Stimulated activated CD4-positive, alpha-beta T cell treated with anti-CD3 and anti-CD28 coated beads, TNF-alpha, amount 100 ng/mL, for 48 hours (primary cell): ENCODE results near the gene SNTN.
"Not testable (repeated sequence)": the region's sequence is repeated elsewhere in the genome, so short reads cannot be mapped to it uniquely, and the experiment has no call there.

Experiments
- DNase-seq, 3 donors: peaks; one replicate each; pipeline ENCODE4 v3.0.0-alpha.2; 2020; ENCODE audit warnings: low read depth in 3 of 3

The SNTN gene

GRCh38 chr3:63652066-63652725, at the start of gene SNTN:
Gene SNTN, plus strand, starts transcription at chr3:63652675. Its CDS starts 13 bp downstream, at chr3:63652688.
- DNase-seq: no peak

DNA sequence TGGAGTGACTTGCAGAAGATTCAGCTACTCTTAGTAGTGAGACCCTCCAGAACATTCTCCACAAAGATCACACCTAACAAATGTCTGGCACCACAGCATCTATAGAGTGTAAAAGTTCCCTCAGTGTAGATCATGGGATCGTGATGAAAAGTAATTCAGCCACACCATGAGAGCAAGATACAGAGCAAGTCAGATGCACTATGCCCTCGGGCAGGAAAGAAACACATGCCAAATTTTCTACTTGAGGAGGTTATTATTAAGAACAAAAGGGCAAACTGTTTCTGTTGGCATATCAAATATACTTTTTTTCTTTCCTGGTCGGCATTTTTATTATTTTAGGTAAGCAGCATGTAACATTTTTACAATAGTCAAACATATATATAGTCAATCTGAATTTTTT, 44.8 kb upstream of the SNTN start:
- DNase-seq: no peak

DNA sequence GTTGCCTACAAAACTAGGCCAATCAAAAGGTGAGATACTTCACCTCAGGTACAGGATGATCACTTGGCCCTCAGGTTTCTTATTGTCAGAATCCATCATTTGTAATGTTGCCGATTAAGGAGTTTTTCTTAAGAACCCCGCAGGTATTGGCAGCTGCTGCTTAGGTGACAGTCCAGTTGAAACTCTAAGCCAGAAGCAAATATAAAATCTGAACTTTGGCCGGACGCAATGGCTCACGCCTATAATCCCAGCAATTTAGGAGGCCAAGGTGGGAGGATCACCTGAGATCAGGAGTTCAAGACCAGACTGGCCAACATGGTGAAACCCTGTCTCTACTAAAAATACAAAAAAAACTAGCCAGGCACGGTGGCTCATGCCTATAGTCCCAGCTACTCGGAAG, 43.1 kb upstream of the SNTN start:
- no peak for DNase-seq

DNA sequence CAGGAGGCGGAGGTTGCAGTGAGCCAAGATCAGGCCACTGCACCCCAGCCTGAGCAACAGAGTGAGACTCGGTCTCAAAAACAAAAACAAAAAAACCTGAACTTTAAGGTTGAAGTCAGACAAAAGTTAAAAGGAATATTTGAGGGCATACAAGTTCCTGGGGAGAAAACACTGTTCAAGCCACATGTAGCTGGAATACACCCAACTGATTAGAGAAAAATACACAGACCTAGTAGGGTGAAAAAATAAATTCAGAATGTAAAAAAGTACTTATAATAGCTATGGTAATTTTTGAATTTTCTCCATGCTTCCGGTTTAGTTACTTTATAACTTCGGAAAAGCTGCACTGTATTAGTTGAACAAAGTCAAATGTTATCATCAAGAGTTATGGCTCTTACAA, 42.6 kb upstream of the SNTN start:
- DNase-seq: no peak

DNA sequence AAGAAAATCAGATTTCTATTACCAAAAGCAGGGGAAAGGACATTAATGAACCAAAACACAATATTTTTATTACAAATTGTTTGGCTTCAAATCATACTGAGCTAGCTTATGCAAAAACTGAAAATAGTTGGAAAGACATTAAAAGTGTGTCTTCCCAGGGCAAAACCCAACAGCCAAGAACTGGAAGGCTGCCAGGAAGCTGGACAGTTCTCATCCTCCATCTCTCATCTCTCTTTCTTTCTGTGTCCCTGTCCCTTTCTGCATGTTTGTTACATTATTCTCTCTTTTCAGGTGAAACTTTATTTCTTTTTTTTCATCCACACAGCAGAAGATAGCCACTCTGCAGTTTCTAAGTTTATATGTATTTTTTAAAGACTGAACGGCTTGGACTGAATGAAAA, 41.1 kb upstream of the SNTN start:
- DNase-seq: no peak

DNA sequence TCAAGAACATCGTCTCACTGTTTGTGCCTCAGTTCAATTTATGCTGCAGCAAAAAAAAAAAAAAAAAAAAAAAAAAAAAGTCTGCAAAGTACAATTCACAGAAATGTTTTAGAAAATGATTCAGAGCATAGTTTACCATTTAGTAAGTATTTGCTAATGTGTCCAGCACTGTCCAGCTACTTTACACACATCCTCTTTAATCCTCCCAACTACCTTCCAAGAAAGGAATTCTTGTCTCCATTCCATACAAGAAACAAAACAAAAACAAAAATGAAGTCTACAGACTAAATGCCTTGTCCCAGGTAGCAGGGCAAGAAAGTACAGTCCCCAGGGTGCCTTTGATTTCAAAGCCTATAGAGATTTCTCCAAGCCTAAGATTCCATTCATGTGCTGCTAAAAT, 38.9 kb upstream of the SNTN start:
- no peak for DNase-seq

- no peak for DNase-seq
These were observed 35.1 kb upstream of the SNTN start for GRCh38 chr3:63617391-63617790.

DNA sequence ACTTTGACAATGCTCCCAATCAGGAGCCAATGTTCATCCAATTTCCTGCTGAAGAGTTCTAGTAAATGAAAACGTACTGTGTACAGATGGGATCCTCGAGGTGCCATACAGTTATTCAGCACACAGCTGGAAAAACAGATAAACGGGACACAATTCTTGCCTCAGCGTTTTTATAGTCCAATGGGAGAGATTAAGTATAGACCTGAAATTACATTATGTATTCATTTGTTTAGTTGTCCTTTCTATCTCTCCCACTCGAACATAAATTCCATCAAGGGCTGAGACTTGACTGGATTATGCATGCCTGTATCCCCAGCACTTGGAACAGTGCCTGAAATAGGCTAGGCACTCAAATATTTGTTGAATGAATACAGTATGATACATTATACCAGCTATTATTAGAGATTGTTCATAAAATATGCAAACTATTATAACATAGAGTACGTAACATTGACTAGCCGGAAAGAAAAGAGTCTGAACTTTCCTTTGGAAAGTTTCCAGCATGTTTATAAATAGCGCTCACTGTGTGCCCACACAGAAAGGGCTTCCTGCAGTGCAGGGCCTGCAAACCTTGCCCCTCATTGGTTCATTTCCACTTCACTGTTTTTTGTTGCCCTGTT, 27.4 kb upstream of the SNTN start:
- no peak for DNase-seq

GRCh38 chr3:63631670-63632069, 20.8 kb upstream of the SNTN start:
- no peak for DNase-seq

DNA sequence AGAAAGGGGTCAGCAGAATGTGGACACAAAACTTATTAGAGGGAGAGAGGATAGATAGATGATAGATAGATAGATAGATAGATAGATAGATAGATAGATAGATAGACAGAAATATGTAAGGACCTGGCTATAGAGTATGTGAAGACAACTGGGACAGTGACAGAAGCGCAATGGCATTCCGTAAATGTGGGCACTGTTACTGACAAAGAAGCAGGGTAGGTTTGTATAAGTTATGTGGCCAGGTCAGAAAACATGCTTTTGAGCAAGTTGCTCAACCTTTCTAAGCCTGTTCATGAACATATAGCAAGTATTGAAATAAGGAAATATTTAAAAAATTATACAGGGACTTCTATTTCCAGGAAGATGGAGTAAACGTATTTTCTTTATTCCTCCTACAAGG, 17.3 kb upstream of the SNTN start:
- no peak for DNase-seq

GRCh38 chr3:63639806-63640205, 12.7 kb upstream of the SNTN start:
- no peak for DNase-seq

GRCh38 chr3:63642488-63642887, 10.0 kb upstream of the SNTN start:
- no peak for DNase-seq

DNA sequence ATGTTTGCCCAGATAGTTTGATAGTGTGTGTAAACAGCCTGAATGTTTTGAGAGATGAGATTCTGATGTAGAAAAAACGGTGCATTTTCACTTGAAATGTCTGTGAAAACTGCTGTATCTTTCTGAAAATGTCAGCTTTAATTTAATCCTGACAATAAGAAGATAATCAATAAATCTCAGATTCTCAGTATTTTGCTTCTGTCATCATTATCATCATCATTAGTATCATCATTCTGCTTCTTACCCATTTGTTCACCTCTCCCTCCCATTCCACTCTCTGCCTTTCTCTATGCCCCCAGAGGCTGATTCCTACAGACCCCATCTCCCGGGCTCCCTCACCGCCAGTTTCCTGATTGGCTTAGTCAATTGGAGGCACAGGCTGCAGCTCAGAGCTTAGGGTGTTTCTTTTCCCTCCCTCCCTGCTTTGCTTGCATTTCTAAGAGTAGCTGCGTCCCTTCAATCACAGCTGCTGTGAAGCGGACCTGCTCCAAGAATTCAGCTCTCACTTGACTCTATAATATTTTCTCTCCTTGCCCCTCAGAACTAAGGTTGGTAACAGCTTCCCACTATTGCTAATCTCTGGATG, 8.2 kb upstream of the SNTN start:
- no peak for DNase-seq

- DNase-seq: not testable (repeated sequence)
These were observed 7.3 kb upstream of the SNTN start for GRCh38 chr3:63644928-63645781.

DNA sequence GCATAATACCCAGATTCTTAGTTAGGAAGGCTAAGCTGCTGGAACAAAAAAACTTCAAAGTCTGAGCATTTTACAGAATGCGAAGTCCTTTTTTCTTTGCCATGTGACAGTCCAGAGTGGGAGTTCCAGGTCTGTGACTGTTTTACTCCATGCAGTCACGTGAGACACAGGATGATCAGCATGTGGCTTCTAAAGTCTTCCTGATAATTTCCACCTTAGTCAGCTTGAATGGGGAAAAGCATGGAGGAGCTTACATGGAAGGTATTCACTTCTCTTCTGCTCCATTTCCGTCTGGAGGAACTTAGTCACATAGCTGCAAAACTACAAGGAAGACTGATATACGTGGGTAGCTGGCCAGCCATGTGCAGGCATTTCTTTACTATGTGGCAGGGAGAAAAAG, 1.7 kb downstream of the SNTN start:
- DNase-seq: no peak

DNA sequence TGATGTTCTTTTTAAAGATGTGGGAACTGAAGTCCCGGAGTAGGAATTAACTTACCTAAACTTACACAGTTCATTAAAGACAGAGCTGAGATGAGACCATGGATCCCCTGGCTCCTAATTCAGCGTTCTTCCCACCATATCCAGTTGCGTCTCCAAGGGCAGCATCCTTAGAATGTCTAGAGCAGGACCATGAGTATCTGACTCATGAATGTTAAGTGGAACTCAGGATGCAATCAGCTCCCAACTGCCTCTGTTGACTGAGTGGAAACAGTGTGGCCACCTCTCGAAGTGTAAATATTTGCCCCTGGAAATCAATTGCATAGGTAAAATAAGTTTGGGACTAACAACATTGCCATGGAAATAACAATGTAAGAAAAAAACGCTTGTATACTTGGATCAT, 2.5 kb downstream of the SNTN start:
- DNase-seq: no peak

DNA sequence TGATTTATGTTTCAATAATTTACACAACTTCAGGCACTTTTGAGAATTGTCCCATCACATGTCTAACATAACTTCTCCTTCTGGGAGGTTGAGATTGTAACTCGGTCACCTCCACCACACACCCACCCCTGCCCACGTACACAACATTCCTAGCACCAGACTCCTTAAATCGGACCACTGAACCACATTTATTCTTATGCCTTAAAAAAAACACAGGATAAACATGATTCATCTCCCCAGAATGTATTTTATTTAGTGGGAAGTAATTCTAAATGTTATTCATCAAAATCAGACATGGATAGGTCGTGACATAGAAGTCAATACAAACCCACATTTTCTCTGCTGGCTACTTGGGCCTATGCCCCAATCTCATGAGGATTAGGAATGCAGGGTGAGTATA, 3.0 kb downstream of the SNTN start:
- no peak for DNase-seq

DNA sequence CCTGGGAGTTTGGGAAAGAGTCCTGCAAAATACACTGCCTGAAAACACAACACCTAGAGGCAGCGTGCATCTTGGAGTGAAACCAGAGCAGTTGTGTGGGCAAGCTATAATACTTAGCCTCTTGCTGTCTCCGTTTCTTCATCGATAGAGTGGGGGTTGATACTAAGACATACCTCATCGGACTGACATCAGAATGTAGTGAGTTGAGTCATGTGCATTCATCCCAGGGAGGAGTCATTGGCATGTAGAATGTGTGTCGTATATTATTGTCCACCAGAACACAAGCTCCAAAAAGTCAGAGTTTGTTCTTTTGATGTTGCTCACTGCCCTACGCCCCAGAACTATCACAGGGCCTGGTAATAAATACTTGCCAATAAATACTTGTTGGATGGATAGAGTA, 4.3 kb downstream of the SNTN start:
- no peak for DNase-seq

- no peak for DNase-seq
These were observed 8.8 kb downstream of the SNTN start for GRCh38 chr3:63661242-63661641.

- no peak for DNase-seq
These were observed 9.5 kb downstream of the SNTN start for GRCh38 chr3:63662011-63662410.

DNA sequence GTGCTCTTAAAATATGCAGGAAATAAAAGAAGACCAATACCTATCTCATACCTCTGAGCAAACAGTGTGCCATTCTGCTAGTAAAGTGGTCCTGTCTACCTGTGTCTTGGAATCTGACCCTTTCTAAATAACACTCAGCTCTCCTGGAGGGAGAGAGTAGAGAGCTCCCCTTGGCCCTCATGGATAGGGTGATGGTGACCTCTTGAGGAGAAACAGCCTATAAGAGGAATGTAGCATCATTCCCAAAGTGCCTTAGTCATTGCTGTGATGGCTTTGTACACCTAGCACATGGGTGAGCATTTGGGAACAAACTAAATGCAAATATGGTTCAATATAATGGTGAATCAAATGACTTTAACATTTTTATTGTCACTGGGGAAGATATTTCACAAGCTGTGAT, 10.0 kb downstream of the SNTN start:
- DNase-seq: no peak

- DNase-seq: no peak
These were observed 18.1 kb downstream of the SNTN start for GRCh38 chr3:63670544-63670943.

DNA sequence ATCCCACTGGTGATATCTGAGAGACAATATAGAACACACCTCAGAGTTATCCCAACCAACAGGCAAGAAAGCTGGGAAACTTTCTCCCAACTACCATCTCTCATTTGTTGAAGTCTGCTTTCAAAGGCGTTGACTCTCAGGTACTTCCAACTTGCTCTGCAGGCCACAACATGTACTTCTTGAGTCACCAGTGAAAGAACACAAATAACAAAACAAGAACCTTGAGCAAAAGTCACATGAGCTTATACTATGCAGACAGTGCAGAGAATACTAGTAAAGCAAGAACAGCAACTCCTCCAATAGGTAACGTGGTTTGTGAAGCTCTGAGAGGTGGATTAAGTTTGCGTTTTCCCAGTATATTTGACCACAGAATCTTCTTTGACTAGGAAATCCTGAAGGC, 20.6 kb downstream of the SNTN start:
- no peak for DNase-seq
